GM10266 (cell line): ENCODE results near the gene GPR160.

Source experiments
- DNase-seq: peaks from one replicate; pipeline ENCODE4 v3.0.0; 2012; ENCODE audit errors: extremely low spot score
- TF ChIP-seq, protein P1 (sequence below): IDR thresholded peaks from 2 replicates; pipeline ENCODE4 v1.5.1; 2012; ENCODE audit warnings: mild to moderate bottlenecking, low read depth; ENCODE audit not compliant: control insufficient read depth, insufficient read depth; ENCODE audit errors: missing control alignments

Gene GPR160

DNA sequence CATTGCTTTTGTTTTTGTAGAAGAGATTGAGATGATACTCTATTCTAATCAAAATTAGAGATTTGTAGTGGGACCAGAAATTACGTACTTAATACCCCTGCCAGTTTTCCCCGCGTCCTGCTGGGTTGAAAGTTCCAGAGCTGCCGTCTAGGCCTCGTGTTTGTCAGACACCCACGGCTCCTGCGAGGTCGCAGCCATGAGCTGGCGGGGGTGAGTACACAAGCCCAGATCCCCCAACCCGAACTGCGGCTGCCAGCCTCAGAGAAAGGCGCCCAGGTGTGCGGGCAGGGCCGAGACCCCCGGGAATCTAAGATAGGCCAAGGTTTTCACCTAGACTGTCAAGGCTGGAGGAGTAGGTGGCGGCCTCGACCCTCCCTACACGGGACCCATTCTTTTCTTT is 26.3 kb downstream of the GPR160 start:
- no peak for DNase-seq
- TF ChIP-seq, protein P1, sequence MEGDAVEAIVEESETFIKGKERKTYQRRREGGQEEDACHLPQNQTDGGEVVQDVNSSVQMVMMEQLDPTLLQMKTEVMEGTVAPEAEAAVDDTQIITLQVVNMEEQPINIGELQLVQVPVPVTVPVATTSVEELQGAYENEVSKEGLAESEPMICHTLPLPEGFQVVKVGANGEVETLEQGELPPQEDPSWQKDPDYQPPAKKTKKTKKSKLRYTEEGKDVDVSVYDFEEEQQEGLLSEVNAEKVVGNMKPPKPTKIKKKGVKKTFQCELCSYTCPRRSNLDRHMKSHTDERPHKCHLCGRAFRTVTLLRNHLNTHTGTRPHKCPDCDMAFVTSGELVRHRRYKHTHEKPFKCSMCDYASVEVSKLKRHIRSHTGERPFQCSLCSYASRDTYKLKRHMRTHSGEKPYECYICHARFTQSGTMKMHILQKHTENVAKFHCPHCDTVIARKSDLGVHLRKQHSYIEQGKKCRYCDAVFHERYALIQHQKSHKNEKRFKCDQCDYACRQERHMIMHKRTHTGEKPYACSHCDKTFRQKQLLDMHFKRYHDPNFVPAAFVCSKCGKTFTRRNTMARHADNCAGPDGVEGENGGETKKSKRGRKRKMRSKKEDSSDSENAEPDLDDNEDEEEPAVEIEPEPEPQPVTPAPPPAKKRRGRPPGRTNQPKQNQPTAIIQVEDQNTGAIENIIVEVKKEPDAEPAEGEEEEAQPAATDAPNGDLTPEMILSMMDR = no peak

DNA sequence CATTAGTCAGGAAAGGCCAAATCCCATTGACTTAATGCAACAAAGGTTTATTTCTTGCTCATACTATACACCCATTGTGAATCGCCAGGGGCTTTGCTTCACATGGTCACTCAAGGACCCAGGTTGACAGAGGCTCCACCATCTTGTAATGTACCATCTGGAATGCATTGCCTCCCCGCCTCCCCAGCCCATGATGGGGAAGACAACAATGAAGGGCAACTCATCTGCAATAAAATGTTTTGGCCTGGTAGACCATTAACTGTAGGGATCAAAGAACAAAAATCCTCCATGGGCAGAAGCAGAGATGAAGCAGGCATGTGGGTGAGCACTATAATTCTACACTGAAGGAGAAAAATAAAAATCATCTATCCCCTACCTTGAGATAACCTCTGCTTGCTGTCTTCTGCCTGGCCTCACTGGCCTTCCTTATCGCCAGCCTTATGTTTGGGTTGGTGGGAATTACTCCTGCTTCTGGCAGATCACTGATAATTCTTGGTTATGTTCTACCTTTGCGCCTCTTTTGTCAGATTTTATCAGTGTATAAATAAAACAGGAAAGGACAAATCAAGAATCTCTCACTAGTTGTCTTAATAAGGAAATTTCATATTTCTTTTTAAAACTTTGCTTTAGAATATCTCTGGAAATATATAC is 37.8 kb downstream of the GPR160 start:
- TF ChIP-seq, protein P1 = no peak
- DNase-seq = no peak

DNA sequence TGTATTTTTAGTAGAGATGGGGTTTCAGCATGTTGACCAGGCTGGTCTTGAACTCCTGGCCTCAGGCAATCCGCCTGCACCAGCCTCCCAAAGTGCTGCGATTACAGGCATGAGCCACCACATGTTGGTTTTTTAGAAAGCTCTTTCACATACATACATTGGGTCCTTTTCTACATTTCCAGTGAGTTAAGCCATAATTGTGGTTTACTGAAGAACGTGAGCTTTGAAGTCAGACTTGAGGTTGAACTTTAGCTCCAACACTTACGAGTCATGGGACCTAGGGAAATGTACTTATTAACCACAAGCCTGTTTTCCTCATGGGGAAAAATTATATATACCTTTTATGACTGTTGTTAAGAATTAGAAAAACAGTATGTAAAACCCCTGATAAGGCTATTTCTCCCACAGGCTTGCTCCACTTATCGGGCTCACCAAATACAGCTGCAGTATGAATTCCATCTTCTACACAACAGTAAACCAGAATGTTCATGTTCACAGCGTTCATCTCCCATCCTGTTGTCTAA is 39.0 kb downstream of the GPR160 start:
- no peak for DNase-seq
- TF ChIP-seq, protein P1 = no peak

DNA sequence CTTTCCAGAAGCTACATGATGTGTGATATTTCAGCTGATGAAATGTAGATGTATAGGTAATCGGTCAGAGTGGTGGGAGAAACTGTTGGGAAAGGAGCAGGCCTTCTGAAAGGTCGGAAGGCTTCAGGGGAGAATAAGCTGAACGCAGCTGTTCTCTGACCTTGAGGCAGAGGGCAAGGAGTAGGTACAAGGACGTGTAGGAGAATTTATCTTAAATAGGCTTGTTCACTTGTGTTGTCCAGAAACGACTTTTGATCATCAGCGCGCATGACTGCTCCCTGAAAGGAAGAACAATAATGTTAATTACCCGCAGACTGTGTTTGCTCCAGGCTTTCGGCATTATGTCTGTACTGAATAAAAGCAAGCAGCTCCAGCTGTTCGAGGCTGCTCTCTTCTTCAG is 39.6 kb downstream of the GPR160 start:
- no peak for DNase-seq
- TF ChIP-seq, protein P1 = no peak

DNA sequence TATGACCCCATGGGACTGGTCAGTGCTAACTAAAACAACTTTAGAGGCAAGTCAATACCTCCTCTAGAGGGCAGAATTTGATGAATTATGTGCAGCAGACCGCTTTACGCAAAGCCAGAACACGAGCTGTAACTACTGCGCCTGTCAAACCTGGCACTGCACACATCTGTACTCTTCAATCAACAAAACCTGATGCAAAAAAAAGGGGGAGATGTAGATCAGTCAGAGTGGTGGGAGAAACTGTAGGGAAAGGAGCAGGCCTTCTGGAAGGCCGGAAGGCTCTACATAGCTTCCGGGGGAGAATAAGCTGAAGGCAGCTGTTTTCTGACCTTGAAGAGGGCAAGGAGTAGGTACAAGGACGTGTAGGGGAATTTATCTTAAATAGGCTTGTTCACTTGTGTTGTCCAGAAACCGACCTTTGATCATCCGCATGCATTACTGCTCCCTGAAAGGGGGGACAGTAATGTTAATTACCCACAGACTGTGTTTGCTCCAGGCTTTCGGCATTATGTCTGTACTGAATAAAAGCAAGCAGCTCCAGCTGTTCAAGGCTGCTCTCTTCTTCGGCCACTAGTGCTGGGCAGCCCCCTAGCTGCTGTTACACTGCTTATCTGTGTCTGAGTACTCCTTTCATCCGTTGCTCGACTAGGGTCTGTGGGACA is 41.0 kb downstream of the GPR160 start:
- no peak for DNase-seq
- TF ChIP-seq, protein P1 = peak; percentile 13

DNA sequence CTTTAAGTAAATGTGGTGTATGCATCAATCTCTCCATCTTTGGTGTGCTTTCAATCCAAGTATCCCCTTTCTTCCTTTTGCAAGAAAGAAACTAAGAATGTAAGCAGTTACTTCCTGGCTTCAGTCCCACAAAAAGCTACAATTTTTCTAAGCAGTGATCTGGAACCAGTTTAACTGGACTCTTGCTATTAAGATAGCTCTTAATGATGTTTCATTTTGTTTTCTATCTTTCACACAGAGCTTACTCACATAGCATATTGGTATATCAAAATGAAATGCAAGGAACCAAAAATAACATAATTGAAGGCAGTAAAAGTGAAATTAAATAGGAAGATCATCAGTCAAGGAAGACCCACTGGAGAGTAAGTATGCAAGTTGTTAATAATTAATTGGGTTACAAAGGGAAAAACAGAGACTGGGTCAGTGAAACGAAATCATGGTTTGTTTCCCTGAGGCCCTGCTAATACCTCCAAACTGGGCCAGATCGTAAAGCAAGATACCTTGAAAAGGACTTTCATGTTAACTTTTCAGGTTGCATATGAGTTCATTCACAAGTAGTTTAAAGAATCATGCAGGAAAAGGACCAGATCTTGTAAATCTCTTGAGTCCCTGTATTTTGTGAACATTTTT is 41.9 kb downstream of the GPR160 start:
- no peak for DNase-seq

More for the DNA sequence above, 41.9 kb downstream of the GPR160 start:
- TF ChIP-seq, protein P1 = no peak
